Activated T-cell treated with anti-CD3 and anti-CD28 coated beads for 4 hours (primary cell): Measurements from ENCODE around the gene ZNRF2.

Experiments used
- DNase-seq: peaks from one replicate; pipeline ENCODE4 v3.0.0-alpha.2; 2020

ZNRF2 gene

GRCh38 chr7:30412782-30413504 lies 128.5 kb downstream of the ZNRF2 start:
- no peak for DNase-seq

DNA sequence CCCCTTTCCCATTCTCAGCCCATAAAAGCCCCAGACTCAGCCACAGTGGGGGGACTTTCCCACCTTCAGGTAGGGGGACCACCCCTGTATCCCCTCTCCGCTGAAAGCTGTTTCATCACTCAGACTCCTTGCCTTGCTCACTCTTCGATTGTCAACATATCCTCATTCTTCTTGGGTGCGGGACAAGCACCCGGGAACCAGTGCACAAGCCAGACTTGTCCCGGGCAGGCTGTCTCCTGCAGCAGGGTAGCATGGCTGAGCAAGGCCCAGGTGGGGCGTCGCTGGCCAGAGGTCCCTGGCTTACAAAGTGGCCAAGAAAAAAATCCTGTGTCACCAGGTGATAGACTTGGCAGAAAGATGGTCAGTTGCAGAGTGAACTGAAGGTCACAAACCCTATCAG lies 129.5 kb downstream of the ZNRF2 start:
- DNase-seq: no peak
